SK-N-MC (cell line): ENCODE results near the gene KLHL12.

Experiments
- EZH2 ChIP-seq: fragments of 200-600 bp; sonication (generic); IDR thresholded peaks from one replicate; pipeline ENCODE4 v1.6.1; 2017; ENCODE audit warnings: antibody characterized with exemption
- POLR2AphosphoS5 ChIP-seq: IDR thresholded peaks from 2 replicates; pipeline ENCODE4 v1.6.1; 2012; ENCODE audit warnings: mild to moderate bottlenecking, low read depth, low read length, borderline replicate concordance

DNA sequence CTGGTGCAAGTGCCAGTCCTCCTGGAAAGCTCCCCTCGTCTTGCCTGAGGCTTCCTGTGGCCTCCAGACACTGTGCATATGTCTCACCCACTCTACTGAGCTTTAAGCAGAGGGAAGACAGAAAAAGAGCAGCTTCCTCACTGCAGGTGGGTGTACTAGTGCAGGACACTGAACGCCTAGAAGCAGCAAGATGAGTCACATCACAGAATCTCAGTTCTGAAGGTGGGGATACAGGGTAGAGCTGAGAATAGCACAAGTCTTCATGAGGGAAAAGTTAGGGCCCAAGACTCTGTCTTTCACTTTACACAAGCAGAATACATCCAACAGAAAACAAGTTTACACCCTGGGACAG, 78.9 kb downstream of the KLHL12 start:
- no peak for TF ChIP-seq EZH2
- no peak for TF ChIP-seq POLR2AphosphoS5
